OCI-LY1 (cell line): ENCODE measurements around the gene ARL3.

Experiments used
- EZH2 ChIP-seq: fragments of 200-600 bp; sonication (generic), shearing (Covaris generic); IDR thresholded peaks from 2 replicates; pipeline ENCODE4 v1.8.0; 2017; ENCODE audit warnings: borderline replicate concordance, mixed run types, mild to moderate bottlenecking, antibody characterized with exemption, low read length, moderate library complexity, mixed read lengths
- TF ChIP-seq, protein P1 (sequence below): fragments of 200-600 bp; sonication (generic), shearing (Covaris generic); IDR thresholded peaks from 2 replicates; pipeline ENCODE4 v1.5.1; 2017; ENCODE audit warnings: mild to moderate bottlenecking, antibody characterized with exemption, low read length, moderate library complexity, mixed read lengths

DNA sequence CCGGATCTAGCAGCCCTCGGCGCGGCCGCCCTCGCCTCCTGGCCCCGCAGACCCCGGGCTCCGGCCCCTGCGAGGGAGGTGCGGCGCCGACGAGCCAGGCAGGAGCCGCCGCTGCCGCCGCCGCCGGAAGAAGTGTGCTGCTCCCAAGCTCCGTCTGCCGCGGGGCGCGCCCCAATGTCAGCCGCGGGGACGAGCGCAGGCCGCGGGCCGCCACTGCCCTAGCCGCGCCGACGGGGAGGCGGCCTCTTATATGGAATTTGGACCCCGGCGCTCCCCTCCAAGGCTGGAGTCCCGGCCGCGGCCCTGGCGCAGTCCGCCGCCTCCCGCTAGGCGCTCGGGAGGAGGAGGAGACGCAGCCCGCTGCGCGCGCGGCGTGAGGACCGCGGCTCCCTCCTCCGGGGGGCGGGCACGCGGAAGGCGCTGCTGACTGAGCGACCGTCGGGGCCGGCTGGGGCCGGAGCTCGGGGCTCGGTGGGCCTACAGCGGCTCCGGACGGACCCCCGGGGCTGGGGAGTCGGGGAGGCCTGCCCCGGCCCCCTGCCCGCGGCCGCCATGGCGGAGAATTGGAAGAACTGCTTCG, 70.0 kb downstream of the ARL3 start, which contains the start of gene TRIM8:
- no peak for TF ChIP-seq EZH2
- TF ChIP-seq, protein P1, sequence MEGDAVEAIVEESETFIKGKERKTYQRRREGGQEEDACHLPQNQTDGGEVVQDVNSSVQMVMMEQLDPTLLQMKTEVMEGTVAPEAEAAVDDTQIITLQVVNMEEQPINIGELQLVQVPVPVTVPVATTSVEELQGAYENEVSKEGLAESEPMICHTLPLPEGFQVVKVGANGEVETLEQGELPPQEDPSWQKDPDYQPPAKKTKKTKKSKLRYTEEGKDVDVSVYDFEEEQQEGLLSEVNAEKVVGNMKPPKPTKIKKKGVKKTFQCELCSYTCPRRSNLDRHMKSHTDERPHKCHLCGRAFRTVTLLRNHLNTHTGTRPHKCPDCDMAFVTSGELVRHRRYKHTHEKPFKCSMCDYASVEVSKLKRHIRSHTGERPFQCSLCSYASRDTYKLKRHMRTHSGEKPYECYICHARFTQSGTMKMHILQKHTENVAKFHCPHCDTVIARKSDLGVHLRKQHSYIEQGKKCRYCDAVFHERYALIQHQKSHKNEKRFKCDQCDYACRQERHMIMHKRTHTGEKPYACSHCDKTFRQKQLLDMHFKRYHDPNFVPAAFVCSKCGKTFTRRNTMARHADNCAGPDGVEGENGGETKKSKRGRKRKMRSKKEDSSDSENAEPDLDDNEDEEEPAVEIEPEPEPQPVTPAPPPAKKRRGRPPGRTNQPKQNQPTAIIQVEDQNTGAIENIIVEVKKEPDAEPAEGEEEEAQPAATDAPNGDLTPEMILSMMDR = no peak
